HEK293 (cell line): Measurements from ENCODE around the gene ANKRD28.

Experiments
- TCF7L2 ChIP-seq: IDR thresholded peaks from 2 replicates; pipeline ENCODE4 v1.6.1; 2011; ENCODE audit warnings: low read depth, mild to moderate bottlenecking, inconsistent platforms, low read length, moderate library complexity, borderline replicate concordance
- ZEB2 ChIP-seq: fragments of 450-650 bp; formaldehyde crosslinking; IDR thresholded peaks from 2 replicates; pipeline ENCODE4 v1.5.1; 2016; ENCODE audit warnings: missing biosample characterization, missing genetic modification characterization
- ZFP37 ChIP-seq: fragments of 450-650 bp; formaldehyde crosslinking; IDR thresholded peaks from 2 replicates; pipeline ENCODE4 v1.5.1; 2016; ENCODE audit warnings: missing biosample characterization, missing genetic modification characterization
- ZNF133 ChIP-seq: fragments of 450-650 bp; formaldehyde crosslinking; IDR thresholded peaks from 2 replicates; pipeline ENCODE4 v1.5.1; 2016; ENCODE audit warnings: missing biosample characterization, missing genetic modification characterization
- ZNF138 ChIP-seq: fragments of 450-650 bp; formaldehyde crosslinking; IDR thresholded peaks from 2 replicates; pipeline ENCODE4 v1.5.1; 2016; ENCODE audit warnings: missing biosample characterization, missing genetic modification characterization, borderline replicate concordance
- ZNF274 ChIP-seq, 2 experiments: fragments of 200-500 bp in 1 of 2; fragments of 450-650 bp in 1 of 2; sonication (Bioruptor generic) in 1 of 2; formaldehyde crosslinking in 1 of 2; IDR thresholded peaks; 2 replicates each; pipeline versions ENCODE4 v1.5.1 to v1.6.1; 2014 to 2016; ENCODE audit warnings: borderline replicate concordance in 1 of 2, inconsistent platforms in 1 of 2, low read length in 1 of 2, missing biosample characterization in 1 of 2, missing genetic modification characterization in 1 of 2
- ZNF792 ChIP-seq: fragments of 450-650 bp; formaldehyde crosslinking; IDR thresholded peaks from 2 replicates; pipeline ENCODE4 v1.5.1; 2016; ENCODE audit warnings: missing biosample characterization, missing genetic modification characterization
- TF ChIP-seq, protein P1 (sequence below): fragments of 450-650 bp; formaldehyde crosslinking; IDR thresholded peaks from 2 replicates; pipeline ENCODE4 v1.5.1; 2016; ENCODE audit warnings: missing biosample characterization, missing genetic modification characterization
- TF ChIP-seq, protein P2 (sequence below): fragments of 450-650 bp; formaldehyde crosslinking; IDR thresholded peaks from 2 replicates; pipeline ENCODE4 v1.5.1; 2016; ENCODE audit warnings: missing biosample characterization, missing genetic modification characterization
- TF ChIP-seq, protein P3 (sequence below): fragments of 450-650 bp; IDR thresholded peaks from 2 replicates; pipeline ENCODE4 v1.5.1; 2018; ENCODE audit warnings: missing biosample characterization, missing genetic modification characterization

DNA sequence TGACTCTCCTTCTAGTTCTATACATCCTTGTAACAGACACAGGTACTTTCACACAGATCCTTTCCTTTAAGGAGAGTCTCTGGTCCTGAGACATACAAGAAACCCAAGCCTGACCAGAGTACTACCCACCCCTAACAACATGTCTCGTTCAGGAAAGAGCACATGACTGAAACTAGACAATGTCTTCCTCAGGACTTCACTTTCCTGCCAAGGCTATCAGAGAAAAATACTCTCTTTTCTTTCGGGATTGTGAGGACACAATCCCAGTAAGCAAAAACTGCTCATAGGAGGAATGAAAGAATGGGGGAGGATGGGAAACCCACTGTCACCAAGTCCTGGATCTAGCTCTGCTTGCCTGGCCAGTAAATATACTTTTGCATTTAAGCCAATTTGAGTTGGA is 11.5 kb upstream of the ANKRD28 start:
- no peak for TF ChIP-seq ZFP37 (tag by site-specific recombination)
- TF ChIP-seq ZNF138 (tag by site-specific recombination): no peak
- no peak for TF ChIP-seq ZNF133 (tag by site-specific recombination)
- TF ChIP-seq, protein P1, sequence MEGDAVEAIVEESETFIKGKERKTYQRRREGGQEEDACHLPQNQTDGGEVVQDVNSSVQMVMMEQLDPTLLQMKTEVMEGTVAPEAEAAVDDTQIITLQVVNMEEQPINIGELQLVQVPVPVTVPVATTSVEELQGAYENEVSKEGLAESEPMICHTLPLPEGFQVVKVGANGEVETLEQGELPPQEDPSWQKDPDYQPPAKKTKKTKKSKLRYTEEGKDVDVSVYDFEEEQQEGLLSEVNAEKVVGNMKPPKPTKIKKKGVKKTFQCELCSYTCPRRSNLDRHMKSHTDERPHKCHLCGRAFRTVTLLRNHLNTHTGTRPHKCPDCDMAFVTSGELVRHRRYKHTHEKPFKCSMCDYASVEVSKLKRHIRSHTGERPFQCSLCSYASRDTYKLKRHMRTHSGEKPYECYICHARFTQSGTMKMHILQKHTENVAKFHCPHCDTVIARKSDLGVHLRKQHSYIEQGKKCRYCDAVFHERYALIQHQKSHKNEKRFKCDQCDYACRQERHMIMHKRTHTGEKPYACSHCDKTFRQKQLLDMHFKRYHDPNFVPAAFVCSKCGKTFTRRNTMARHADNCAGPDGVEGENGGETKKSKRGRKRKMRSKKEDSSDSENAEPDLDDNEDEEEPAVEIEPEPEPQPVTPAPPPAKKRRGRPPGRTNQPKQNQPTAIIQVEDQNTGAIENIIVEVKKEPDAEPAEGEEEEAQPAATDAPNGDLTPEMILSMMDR (tag by site-specific recombination): no peak
- no peak for TF ChIP-seq TCF7L2
- TF ChIP-seq ZEB2 (tag by site-specific recombination): no peak
- TF ChIP-seq, protein P2, sequence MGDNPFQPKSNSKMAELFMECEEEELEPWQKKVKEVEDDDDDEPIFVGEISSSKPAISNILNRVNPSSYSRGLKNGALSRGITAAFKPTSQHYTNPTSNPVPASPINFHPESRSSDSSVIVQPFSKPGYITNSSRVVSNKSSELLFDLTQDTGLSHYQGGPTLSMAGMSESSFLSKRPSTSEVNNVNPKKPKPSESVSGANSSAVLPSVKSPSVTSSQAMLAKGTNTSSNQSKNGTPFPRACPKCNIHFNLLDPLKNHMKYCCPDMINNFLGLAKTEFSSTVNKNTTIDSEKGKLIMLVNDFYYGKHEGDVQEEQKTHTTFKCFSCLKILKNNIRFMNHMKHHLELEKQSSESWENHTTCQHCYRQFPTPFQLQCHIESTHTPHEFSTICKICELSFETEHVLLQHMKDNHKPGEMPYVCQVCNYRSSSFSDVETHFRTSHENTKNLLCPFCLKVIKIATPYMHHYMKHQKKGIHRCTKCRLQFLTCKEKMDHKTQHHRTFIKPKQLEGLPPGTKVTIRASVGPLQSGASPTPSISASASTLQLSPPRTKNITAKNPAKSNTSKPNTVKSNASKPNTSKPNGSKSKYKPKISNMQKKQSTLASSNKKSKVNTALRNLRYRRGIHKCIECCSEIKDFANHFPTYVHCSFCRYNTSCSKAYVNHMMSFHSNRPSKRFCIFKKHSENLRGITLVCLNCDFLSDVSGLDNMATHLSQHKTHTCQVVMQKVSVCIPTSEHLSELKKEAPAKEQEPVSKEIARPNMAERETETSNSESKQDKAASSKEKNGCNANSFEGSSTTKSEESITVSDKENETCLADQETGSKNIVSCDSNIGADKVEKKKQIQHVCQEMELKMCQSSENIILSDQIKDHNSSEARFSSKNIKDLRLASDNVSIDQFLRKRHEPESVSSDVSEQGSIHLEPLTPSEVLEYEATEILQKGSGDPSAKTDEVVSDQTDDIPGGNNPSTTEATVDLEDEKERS (tag by site-specific recombination): no peak
- TF ChIP-seq ZNF792 (tag by site-specific recombination): no peak
- no peak for TF ChIP-seq ZNF274 (IDR thresholded peaks at IDR 0.05; ENCODE audit: low read length)
- no peak for TF ChIP-seq ZNF274 (tag by site-specific recombination; IDR thresholded peaks at IDR 0.05; ENCODE audit: borderline replicate concordance)
- TF ChIP-seq, protein P3, sequence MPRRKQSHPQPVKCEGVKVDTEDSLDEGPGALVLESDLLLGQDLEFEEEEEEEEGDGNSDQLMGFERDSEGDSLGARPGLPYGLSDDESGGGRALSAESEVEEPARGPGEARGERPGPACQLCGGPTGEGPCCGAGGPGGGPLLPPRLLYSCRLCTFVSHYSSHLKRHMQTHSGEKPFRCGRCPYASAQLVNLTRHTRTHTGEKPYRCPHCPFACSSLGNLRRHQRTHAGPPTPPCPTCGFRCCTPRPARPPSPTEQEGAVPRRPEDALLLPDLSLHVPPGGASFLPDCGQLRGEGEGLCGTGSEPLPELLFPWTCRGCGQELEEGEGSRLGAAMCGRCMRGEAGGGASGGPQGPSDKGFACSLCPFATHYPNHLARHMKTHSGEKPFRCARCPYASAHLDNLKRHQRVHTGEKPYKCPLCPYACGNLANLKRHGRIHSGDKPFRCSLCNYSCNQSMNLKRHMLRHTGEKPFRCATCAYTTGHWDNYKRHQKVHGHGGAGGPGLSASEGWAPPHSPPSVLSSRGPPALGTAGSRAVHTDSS (tag by site-specific recombination): no peak
